ENCODE results near the gene ADCK1.

- TF ChIP-seq EZH2phosphoT487 (IDR thresholded peaks at IDR 0.05; ENCODE audit: low read depth), result no peak
- no peak for TF ChIP-seq CTCF (IDR thresholded peaks at IDR 0.05; ENCODE audit: low read depth, low read length)
Observed at GRCh38 chr14:77865455-77865854, 65.5 kb downstream of the ADCK1 start.

All from OCI-LY3 (cell line).